ENCODE results near the gene PLP2.
A peak's percentile ranks its signal among the peaks of the same experiment; 100 is the strongest.
"Not testable (repeated sequence)": the region's sequence is repeated elsewhere in the genome, so short reads cannot be mapped to it uniquely, and the experiment has no call there.

The PLP2 gene

GRCh38 chrX:49147936-49148335, 23.8 kb upstream of the PLP2 start:
- H3K4me3 ChIP-seq (ENCODE audit: extremely low read depth, insufficient read depth, low read length, poor library complexity, severe bottlenecking), result no peak overlapping the region
- H3K27ac ChIP-seq (ENCODE audit: low read depth, low read length, severe bottlenecking), result no peak overlapping the region
- H3K36me3 ChIP-seq (ENCODE audit: control insufficient read depth, insufficient read depth, low read length), result no peaks in the 10 kb centered on the region
- no peaks in the 10 kb centered on the region for H3K4me1 ChIP-seq (ENCODE audit: control insufficient read depth, insufficient read depth, low read length, poor library complexity, severe bottlenecking)
- 91 to 98% methylated on average over 5 to 6 of the region's 13 CpGs for WGBS, 2 experiments (ENCODE audit: insufficient coverage in 2 of 2)
- H3K9me3 ChIP-seq (ENCODE audit: control insufficient read depth, low read length), result no peaks in the 10 kb centered on the region

- not testable (repeated sequence) for H3K4me1 ChIP-seq (ENCODE audit: control insufficient read depth, insufficient read depth, low read length, poor library complexity, severe bottlenecking); H3K9me3 ChIP-seq (ENCODE audit: control insufficient read depth, low read length); H3K4me3 ChIP-seq (ENCODE audit: extremely low read depth, insufficient read depth, low read length, poor library complexity, severe bottlenecking); H3K27ac ChIP-seq (ENCODE audit: low read depth, low read length, severe bottlenecking); H3K36me3 ChIP-seq (ENCODE audit: control insufficient read depth, insufficient read depth, low read length)
- 90 to 92% methylated on average over 7 to 11 of the region's 21 CpGs for WGBS, 2 experiments (ENCODE audit: insufficient coverage in 2 of 2)
Observed at GRCh38 chrX:49148390-49149100, 23.2 kb upstream of the PLP2 start.

- H3K27ac ChIP-seq (ENCODE audit: low read depth, low read length, severe bottlenecking); H3K36me3 ChIP-seq (ENCODE audit: control insufficient read depth, insufficient read depth, low read length); H3K9me3 ChIP-seq (ENCODE audit: control insufficient read depth, low read length); H3K4me3 ChIP-seq (ENCODE audit: extremely low read depth, insufficient read depth, low read length, poor library complexity, severe bottlenecking); H3K4me1 ChIP-seq (ENCODE audit: control insufficient read depth, insufficient read depth, low read length, poor library complexity, severe bottlenecking): not testable (repeated sequence)
- WGBS, 2 experiments (ENCODE audit: insufficient coverage in 2 of 2), result 96 to 100% methylated on average over 7 of the region's 14 CpGs
Observed at GRCh38 chrX:49149291-49149690, 22.4 kb upstream of the PLP2 start.

GRCh38 chrX:49153467-49153866, 18.2 kb upstream of the PLP2 start:
- Histone ChIP-seq H3K4me1 (ENCODE audit: control insufficient read depth, insufficient read depth, low read length, poor library complexity, severe bottlenecking) (peaks cover 3% of the 10 kb centered on the region), H3K27ac (ENCODE audit: low read depth, low read length, severe bottlenecking) (no peak overlapping the region), H3K4me3 (ENCODE audit: extremely low read depth, insufficient read depth, low read length, poor library complexity, severe bottlenecking) (no peak overlapping the region), H3K9me3 (ENCODE audit: control insufficient read depth, low read length) (no peaks in the 10 kb centered on the region), H3K36me3 (ENCODE audit: control insufficient read depth, insufficient read depth, low read length) (no peaks in the 10 kb centered on the region)
- WGBS, 2 experiments (ENCODE audit: insufficient coverage in 2 of 2), result no CpG with 5 or more reads among the region's 1 CpG

GRCh38 chrX:49155243-49155899, 16.3 kb upstream of the PLP2 start:
- WGBS, 2 experiments (ENCODE audit: insufficient coverage in 2 of 2), result 0 to 10% methylated on average over 1 to 7 of the region's 18 CpGs
- Histone ChIP-seq H3K36me3 (ENCODE audit: control insufficient read depth, insufficient read depth, low read length) (no peaks in the 10 kb centered on the region), H3K27ac (ENCODE audit: low read depth, low read length, severe bottlenecking) (peak overlapping the region; percentile 98), H3K4me1 (ENCODE audit: control insufficient read depth, insufficient read depth, low read length, poor library complexity, severe bottlenecking) (peaks cover 3% of the 10 kb centered on the region), H3K9me3 (ENCODE audit: control insufficient read depth, low read length) (no peaks in the 10 kb centered on the region), H3K4me3 (ENCODE audit: extremely low read depth, insufficient read depth, low read length, poor library complexity, severe bottlenecking) (peak overlapping the region; percentile 35)

GRCh38 chrX:49155900-49156837, 15.5 kb upstream of the PLP2 start:
- H3K36me3 ChIP-seq (ENCODE audit: control insufficient read depth, insufficient read depth, low read length), result no peaks in the 10 kb centered on the region
- H3K4me1 ChIP-seq (ENCODE audit: control insufficient read depth, insufficient read depth, low read length, poor library complexity, severe bottlenecking), result peaks cover 3% of the 10 kb centered on the region
- 7 to 12% methylated on average over 19 to 41 of the region's 65 CpGs for WGBS, 2 experiments (ENCODE audit: insufficient coverage in 2 of 2)
- peak overlapping the region; percentile 98 for H3K27ac ChIP-seq (ENCODE audit: low read depth, low read length, severe bottlenecking)
- H3K9me3 ChIP-seq (ENCODE audit: control insufficient read depth, low read length), result no peaks in the 10 kb centered on the region
- peak overlapping the region; percentile 35 for H3K4me3 ChIP-seq (ENCODE audit: extremely low read depth, insufficient read depth, low read length, poor library complexity, severe bottlenecking)

GRCh38 chrX:49157194-49157593, 14.5 kb upstream of the PLP2 start:
- no peaks in the 10 kb centered on the region for H3K9me3 ChIP-seq (ENCODE audit: control insufficient read depth, low read length)

GRCh38 chrX:49160908-49161307, 10.8 kb upstream of the PLP2 start:
- WGBS, 2 experiments (ENCODE audit: insufficient coverage in 2 of 2), result no CpG with 5 or more reads among the region's 2 CpGs
- Histone ChIP-seq H3K9me3 (ENCODE audit: control insufficient read depth, low read length) (no peaks in the 10 kb centered on the region), H3K4me1 (ENCODE audit: control insufficient read depth, insufficient read depth, low read length, poor library complexity, severe bottlenecking) (no peaks in the 10 kb centered on the region), H3K27ac (ENCODE audit: low read depth, low read length, severe bottlenecking) (no peak overlapping the region), H3K36me3 (ENCODE audit: control insufficient read depth, insufficient read depth, low read length) (no peaks in the 10 kb centered on the region), H3K4me3 (ENCODE audit: extremely low read depth, insufficient read depth, low read length, poor library complexity, severe bottlenecking) (no peak overlapping the region)

More at GRCh38 chrX:49157194-49157593, 14.5 kb upstream of the PLP2 start:
- H3K36me3 ChIP-seq (ENCODE audit: control insufficient read depth, insufficient read depth, low read length), result no peaks in the 10 kb centered on the region
- H3K27ac ChIP-seq (ENCODE audit: low read depth, low read length, severe bottlenecking), result no peak overlapping the region
- peaks cover 3% of the 10 kb centered on the region for H3K4me1 ChIP-seq (ENCODE audit: control insufficient read depth, insufficient read depth, low read length, poor library complexity, severe bottlenecking)
- no peak overlapping the region for H3K4me3 ChIP-seq (ENCODE audit: extremely low read depth, insufficient read depth, low read length, poor library complexity, severe bottlenecking)
- 89 to 90% methylated on average over 4 to 22 of the region's 25 CpGs for WGBS, 2 experiments (ENCODE audit: insufficient coverage in 2 of 2)

GRCh38 chrX:49161632-49162031, 10.1 kb upstream of the PLP2 start:
- Histone ChIP-seq H3K36me3 (ENCODE audit: control insufficient read depth, insufficient read depth, low read length) (no peaks in the 10 kb centered on the region), H3K4me3 (ENCODE audit: extremely low read depth, insufficient read depth, low read length, poor library complexity, severe bottlenecking) (no peak overlapping the region), H3K9me3 (ENCODE audit: control insufficient read depth, low read length) (no peaks in the 10 kb centered on the region), H3K4me1 (ENCODE audit: control insufficient read depth, insufficient read depth, low read length, poor library complexity, severe bottlenecking) (no peaks in the 10 kb centered on the region), H3K27ac (ENCODE audit: low read depth, low read length, severe bottlenecking) (no peak overlapping the region)
- WGBS, 2 experiments (ENCODE audit: insufficient coverage in 2 of 2), result 83 to 100% methylated on average over 1 to 2 of the region's 5 CpGs

GRCh38 chrX:49162620-49163019, 9.1 kb upstream of the PLP2 start, which contains the start of gene MAGIX:
Gene MAGIX, plus strand, starts transcription at chrX:49162758. Its CDS starts 132 bp downstream, at chrX:49162890.
- H3K36me3 ChIP-seq (ENCODE audit: control insufficient read depth, insufficient read depth, low read length), result no peaks in the 10 kb centered on the region
- no peak within 1 kb of the TSS for H3K27ac ChIP-seq (ENCODE audit: low read depth, low read length, severe bottlenecking)
- peaks cover 2% of the 10 kb centered on the region for H3K4me1 ChIP-seq (ENCODE audit: control insufficient read depth, insufficient read depth, low read length, poor library complexity, severe bottlenecking)
- H3K9me3 ChIP-seq (ENCODE audit: control insufficient read depth, low read length), result no peaks in the 10 kb centered on the region
- WGBS, 2 experiments (ENCODE audit: insufficient coverage in 2 of 2), result 54 to 67% methylated on average over 13 to 14 of the region's 28 CpGs
- H3K4me3 ChIP-seq (ENCODE audit: extremely low read depth, insufficient read depth, low read length, poor library complexity, severe bottlenecking), result peak within 1 kb of the TSS; percentile 5
